ENCODE measurements around the gene PLCB1.
A peak's percentile ranks its signal among the peaks of the same experiment; 100 is the strongest.

The PLCB1 gene

DNA sequence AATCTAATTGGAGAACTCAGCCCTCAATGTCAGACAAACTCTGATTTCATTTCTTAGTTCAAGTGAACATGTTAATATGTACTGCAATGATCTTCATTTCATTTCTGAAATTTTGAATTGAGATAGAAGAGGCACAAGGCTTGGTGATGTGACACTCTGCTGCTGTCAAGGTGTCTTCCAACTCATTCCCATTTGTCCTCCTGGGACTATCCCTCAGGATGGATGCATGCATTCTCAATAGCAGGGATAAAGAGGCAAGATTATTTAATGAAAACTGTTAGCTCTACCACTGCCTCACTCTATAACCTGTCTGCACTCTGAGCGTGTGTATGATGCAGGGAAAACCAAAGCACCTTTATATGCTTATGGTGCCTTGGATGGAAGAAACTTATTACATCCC is 78.7 kb downstream of the PLCB1 start:
- no peaks in the 10 kb centered on the region for H3F3A ChIP-seq (ENCODE audit: insufficient read depth, low read length)
- no peak overlapping the region for H3K27ac ChIP-seq (ENCODE audit: low read depth, low read length, poor library complexity, severe bottlenecking)
- H2AFZ ChIP-seq (ENCODE audit: low read length) = no peak overlapping the region
- H3K9me3 ChIP-seq (ENCODE audit: low read length) = no peaks in the 10 kb centered on the region
- H3K79me2 ChIP-seq (ENCODE audit: insufficient read depth, low read length) = no peaks in the 10 kb centered on the region
- H3K4me2 ChIP-seq (ENCODE audit: low read length) = no peak overlapping the region
- H3K27me3 ChIP-seq (ENCODE audit: insufficient read depth, low read length) = no peaks in the 10 kb centered on the region
- H3K9me2 ChIP-seq (ENCODE audit: low read depth, low read length) = no peaks in the 10 kb centered on the region
- no peak overlapping the region for H3K4me3 ChIP-seq (ENCODE audit: low read depth, low read length, poor library complexity, severe bottlenecking)
- TF ChIP-seq, protein P1, sequence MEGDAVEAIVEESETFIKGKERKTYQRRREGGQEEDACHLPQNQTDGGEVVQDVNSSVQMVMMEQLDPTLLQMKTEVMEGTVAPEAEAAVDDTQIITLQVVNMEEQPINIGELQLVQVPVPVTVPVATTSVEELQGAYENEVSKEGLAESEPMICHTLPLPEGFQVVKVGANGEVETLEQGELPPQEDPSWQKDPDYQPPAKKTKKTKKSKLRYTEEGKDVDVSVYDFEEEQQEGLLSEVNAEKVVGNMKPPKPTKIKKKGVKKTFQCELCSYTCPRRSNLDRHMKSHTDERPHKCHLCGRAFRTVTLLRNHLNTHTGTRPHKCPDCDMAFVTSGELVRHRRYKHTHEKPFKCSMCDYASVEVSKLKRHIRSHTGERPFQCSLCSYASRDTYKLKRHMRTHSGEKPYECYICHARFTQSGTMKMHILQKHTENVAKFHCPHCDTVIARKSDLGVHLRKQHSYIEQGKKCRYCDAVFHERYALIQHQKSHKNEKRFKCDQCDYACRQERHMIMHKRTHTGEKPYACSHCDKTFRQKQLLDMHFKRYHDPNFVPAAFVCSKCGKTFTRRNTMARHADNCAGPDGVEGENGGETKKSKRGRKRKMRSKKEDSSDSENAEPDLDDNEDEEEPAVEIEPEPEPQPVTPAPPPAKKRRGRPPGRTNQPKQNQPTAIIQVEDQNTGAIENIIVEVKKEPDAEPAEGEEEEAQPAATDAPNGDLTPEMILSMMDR (IDR thresholded peaks at IDR 0.05; ENCODE audit: low read length) = no peak
- TF ChIP-seq EZH2 (IDR thresholded peaks at IDR 0.05; ENCODE audit: borderline replicate concordance, low read length) = no peak
- H3K4me1 ChIP-seq (ENCODE audit: insufficient read depth, low read length, severe bottlenecking) = peaks cover 48% of the 10 kb centered on the region
- no peaks in the 10 kb centered on the region for H3K36me3 ChIP-seq (ENCODE audit: insufficient read depth, low read length)
- H4K20me1 ChIP-seq (ENCODE audit: insufficient read depth, low read length) = no peaks in the 10 kb centered on the region
- no peak overlapping the region for H3K9ac ChIP-seq (ENCODE audit: low read length)

DNA sequence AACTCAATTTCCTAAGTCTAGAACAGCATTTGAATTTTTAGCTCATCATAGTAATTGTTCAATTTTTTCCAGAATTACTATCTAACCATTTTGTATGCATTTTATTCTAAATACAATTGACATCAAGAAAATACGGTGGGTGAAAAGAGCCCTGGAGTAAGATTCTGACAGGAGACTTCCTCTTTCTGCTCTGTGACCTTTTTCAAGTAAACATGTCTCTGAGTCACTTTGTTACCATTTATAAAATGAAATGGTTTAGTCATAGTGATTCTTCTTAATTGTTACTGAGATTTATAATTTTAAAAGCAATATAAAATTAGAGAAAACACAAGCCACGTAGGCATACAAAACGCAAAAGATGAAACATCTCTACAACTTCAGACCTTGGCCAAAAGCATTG is 80.2 kb downstream of the PLCB1 start:
- Histone ChIP-seq H3K4me1 (ENCODE audit: insufficient read depth, low read length, severe bottlenecking) (peaks cover 59% of the 10 kb centered on the region), H4K20me1 (ENCODE audit: insufficient read depth, low read length) (no peaks in the 10 kb centered on the region)
- no peak for TF ChIP-seq EZH2 (IDR thresholded peaks at IDR 0.05; ENCODE audit: borderline replicate concordance, low read length)
- TF ChIP-seq, protein P1 (IDR thresholded peaks at IDR 0.05; ENCODE audit: low read length) = no peak

DNA sequence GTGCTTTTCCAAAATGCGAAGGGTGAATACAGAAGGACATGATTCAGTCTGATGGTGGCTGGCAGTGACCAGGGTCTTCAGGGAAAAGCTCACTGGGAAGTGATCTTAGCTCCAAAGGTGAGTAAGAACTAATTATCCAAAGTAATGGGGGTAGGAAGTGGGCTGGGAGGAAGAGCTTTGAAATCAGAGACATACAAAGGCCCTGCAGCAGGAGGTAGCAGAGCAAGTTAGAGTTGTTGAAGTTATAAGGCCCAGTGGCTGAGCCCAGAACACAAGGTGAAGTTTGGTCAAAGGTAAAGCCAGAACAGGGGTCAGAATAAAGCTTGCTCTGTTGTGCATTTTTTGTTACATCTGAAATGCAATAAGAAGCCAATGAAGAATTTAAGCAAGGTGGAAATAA is 81.2 kb downstream of the PLCB1 start:
- Histone ChIP-seq H3K4me2 (ENCODE audit: low read length) (peak overlapping the region; percentile 74), H3K9me3 (ENCODE audit: low read length) (no peaks in the 10 kb centered on the region), H3K9me2 (ENCODE audit: low read depth, low read length) (no peaks in the 10 kb centered on the region), H3K9ac (ENCODE audit: low read length) (no peak overlapping the region; the same call in 1 of the 2 replicates), H4K20me1 (ENCODE audit: insufficient read depth, low read length) (no peaks in the 10 kb centered on the region), H3K79me2 (ENCODE audit: insufficient read depth, low read length) (no peaks in the 10 kb centered on the region), H3K36me3 (ENCODE audit: insufficient read depth, low read length) (no peaks in the 10 kb centered on the region), H3F3A (ENCODE audit: insufficient read depth, low read length) (no peaks in the 10 kb centered on the region), H2AFZ (ENCODE audit: low read length) (no peak overlapping the region), H3K4me1 (ENCODE audit: insufficient read depth, low read length, severe bottlenecking) (peaks cover 59% of the 10 kb centered on the region), H3K27me3 (ENCODE audit: insufficient read depth, low read length) (no peaks in the 10 kb centered on the region), H3K4me3 (ENCODE audit: low read depth, low read length, poor library complexity, severe bottlenecking) (peak overlapping the region; percentile 42), H3K27ac (ENCODE audit: low read depth, low read length, poor library complexity, severe bottlenecking) (peak overlapping the region; percentile 84)
- TF ChIP-seq, protein P1 (IDR thresholded peaks at IDR 0.05; ENCODE audit: low read length) = no peak
- TF ChIP-seq EZH2 (IDR thresholded peaks at IDR 0.05; ENCODE audit: borderline replicate concordance, low read length) = no peak

More for the DNA sequence above, 80.2 kb downstream of the PLCB1 start:
- H2AFZ ChIP-seq (ENCODE audit: low read length) = no peak overlapping the region
- H3K9me3 ChIP-seq (ENCODE audit: low read length) = no peaks in the 10 kb centered on the region
- H3K36me3 ChIP-seq (ENCODE audit: insufficient read depth, low read length) = no peaks in the 10 kb centered on the region
- no peak overlapping the region for H3K27ac ChIP-seq (ENCODE audit: low read depth, low read length, poor library complexity, severe bottlenecking)
- H3K4me3 ChIP-seq (ENCODE audit: low read depth, low read length, poor library complexity, severe bottlenecking) = no peak overlapping the region
- H3K79me2 ChIP-seq (ENCODE audit: insufficient read depth, low read length) = no peaks in the 10 kb centered on the region
- no peak overlapping the region for H3K9ac ChIP-seq (ENCODE audit: low read length)
- H3K9me2 ChIP-seq (ENCODE audit: low read depth, low read length) = no peaks in the 10 kb centered on the region
- H3F3A ChIP-seq (ENCODE audit: insufficient read depth, low read length) = no peaks in the 10 kb centered on the region
- no peak overlapping the region for H3K4me2 ChIP-seq (ENCODE audit: low read length)
- no peaks in the 10 kb centered on the region for H3K27me3 ChIP-seq (ENCODE audit: insufficient read depth, low read length)
